Peyer's patch (tissue), 4 donors: Measurements from ENCODE around the gene SVBP.

Experiments used
- POLR2A ChIP-seq, 2 donors: fragments of 450-650 bp; IDR thresholded peaks; one replicate each; pipeline ENCODE4 v1.5.1; 2017; ENCODE audit warnings: antibody characterized with exemption in 2 of 2, mild to moderate bottlenecking in 2 of 2, moderate library complexity in 2 of 2
- TF ChIP-seq, protein P1 (sequence below), 6 experiments: fragments of 450-650 bp in 4 of 6; fragments of 200-600 bp in 2 of 6; sonication (generic) in 1 of 6; IDR thresholded peaks; one replicate each; pipeline ENCODE4 v1.5.1; 2017 to 2019; ENCODE audit warnings: antibody characterized with exemption in 6 of 6, mild to moderate bottlenecking in 3 of 6, moderate library complexity in 1 of 6

- TF ChIP-seq, protein P1, sequence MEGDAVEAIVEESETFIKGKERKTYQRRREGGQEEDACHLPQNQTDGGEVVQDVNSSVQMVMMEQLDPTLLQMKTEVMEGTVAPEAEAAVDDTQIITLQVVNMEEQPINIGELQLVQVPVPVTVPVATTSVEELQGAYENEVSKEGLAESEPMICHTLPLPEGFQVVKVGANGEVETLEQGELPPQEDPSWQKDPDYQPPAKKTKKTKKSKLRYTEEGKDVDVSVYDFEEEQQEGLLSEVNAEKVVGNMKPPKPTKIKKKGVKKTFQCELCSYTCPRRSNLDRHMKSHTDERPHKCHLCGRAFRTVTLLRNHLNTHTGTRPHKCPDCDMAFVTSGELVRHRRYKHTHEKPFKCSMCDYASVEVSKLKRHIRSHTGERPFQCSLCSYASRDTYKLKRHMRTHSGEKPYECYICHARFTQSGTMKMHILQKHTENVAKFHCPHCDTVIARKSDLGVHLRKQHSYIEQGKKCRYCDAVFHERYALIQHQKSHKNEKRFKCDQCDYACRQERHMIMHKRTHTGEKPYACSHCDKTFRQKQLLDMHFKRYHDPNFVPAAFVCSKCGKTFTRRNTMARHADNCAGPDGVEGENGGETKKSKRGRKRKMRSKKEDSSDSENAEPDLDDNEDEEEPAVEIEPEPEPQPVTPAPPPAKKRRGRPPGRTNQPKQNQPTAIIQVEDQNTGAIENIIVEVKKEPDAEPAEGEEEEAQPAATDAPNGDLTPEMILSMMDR (IDR thresholded peaks at IDR 0.05) = no peak
- no peak for TF ChIP-seq POLR2A (IDR thresholded peaks at IDR 0.05)
Measured at GRCh38 chr1:42860339-42861013, 43.3 kb upstream of the SVBP start.
